ENCODE data around the gene ARHGDIG. TPM values are rescaled to one million over a fixed set of nuclear protein-coding genes. Genes with fewer than 3 reads are reported as not detected.

ARHGDIG gene
- total RNA-seq, 4 donors from 2014 or later = 1.4 to 3.5 (median 1.8) TPM; not detected in 1

DNA sequence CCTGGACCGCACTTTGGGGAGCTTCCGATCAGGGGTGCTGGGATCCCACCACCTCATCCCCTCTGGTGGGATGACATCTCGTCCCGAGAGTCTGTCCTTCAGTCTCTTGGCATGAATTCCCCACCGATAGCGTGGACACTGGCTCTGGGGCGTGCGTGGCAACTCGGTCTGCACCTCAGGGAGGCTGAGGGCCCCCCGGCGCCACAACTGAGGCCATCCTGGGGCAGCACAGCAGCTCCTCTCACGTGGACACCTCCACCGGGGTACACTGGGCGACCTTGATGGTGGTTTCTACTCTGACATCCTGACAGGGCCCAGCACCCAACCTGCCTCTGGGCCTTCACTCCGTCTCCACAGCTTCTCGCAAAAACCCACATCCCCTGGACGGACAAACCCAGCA is 11.1 kb downstream of the ARHGDIG start:
- in situ Hi-C loops (cut with MboI; ENCODE audit: low sequenced_read_pairs in 4 of 4) (no loop called here), intact Hi-C loops (cut with DNase I; ENCODE audit: low total_unique reads) (no loop called here)
- Histone ChIP-seq H3K27me3 (no peaks in the 10 kb centered on the region), H3K4me3 (no peak overlapping the region), H3K4me1 (no peaks in the 10 kb centered on the region), H3K27ac (no peak overlapping the region), H3K36me3 (peaks cover 0 to 53% of the 10 kb centered on the region in 2 donors), H3K9me3 (no peaks in the 10 kb centered on the region)
- DNase-seq = no peak
- ATAC-seq = no peak
- TF ChIP-seq, protein P1, sequence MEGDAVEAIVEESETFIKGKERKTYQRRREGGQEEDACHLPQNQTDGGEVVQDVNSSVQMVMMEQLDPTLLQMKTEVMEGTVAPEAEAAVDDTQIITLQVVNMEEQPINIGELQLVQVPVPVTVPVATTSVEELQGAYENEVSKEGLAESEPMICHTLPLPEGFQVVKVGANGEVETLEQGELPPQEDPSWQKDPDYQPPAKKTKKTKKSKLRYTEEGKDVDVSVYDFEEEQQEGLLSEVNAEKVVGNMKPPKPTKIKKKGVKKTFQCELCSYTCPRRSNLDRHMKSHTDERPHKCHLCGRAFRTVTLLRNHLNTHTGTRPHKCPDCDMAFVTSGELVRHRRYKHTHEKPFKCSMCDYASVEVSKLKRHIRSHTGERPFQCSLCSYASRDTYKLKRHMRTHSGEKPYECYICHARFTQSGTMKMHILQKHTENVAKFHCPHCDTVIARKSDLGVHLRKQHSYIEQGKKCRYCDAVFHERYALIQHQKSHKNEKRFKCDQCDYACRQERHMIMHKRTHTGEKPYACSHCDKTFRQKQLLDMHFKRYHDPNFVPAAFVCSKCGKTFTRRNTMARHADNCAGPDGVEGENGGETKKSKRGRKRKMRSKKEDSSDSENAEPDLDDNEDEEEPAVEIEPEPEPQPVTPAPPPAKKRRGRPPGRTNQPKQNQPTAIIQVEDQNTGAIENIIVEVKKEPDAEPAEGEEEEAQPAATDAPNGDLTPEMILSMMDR (IDR thresholded peaks at IDR 0.05 in 4 of 5, conservative IDR thresholded peaks at IDR 0.05 in 1 of 5) = no peak
- no peak for TF ChIP-seq POLR2A (IDR thresholded peaks at IDR 0.05)

DNA sequence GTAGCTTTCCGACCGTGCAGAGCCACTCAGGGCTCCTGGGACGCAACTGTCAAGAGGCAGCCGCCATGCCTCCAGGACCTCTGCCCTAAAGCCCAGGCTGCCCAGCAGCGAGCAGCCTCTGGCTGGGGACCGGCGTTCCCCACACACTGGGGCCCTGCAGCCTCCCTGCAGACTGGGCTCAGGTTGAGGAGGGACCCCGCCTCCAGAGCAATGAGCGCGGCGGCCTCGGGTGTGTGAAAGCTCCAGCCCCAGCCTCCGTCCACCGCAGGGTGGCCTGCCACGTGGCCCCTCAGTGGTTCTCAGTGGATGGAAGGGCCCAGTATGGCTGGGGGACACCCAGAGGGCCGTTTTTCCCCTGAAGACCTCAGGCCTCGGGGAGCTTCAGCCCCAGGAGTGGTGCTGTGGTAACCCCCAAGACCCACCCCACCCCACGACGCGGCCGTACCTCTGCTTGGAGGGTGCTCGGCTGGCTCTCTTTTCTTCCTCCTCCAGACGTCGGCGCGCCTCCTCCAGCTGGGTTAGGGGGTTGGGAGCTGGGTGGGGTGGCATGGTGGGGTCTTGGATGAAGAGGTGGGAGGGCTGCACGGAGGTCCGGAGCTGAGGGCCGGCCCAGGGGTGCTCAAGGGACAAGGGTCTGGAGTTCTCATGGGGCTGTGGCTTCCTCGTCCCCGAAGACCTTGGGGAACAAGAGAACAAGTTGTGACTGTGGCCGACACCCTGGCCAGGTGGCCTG is 12.8 kb downstream of the ARHGDIG start:
- no peak overlapping the region for H3K27ac ChIP-seq
- no peaks in the 10 kb centered on the region for H3K9me3 ChIP-seq
- no peaks in the 10 kb centered on the region for H3K4me1 ChIP-seq
- in situ Hi-C loops (cut with MboI; ENCODE audit: low sequenced_read_pairs in 4 of 4) = no loop called here
- ATAC-seq (no peak), DNase-seq (no peak)
- H3K27me3 ChIP-seq = no peaks in the 10 kb centered on the region
- TF ChIP-seq, protein P1 (IDR thresholded peaks at IDR 0.05 in 4 of 5, conservative IDR thresholded peaks at IDR 0.05 in 1 of 5) = no peak
- TF ChIP-seq POLR2A (IDR thresholded peaks at IDR 0.05) = no peak
- intact Hi-C loops (cut with DNase I; ENCODE audit: low total_unique reads) = no loop called here
- H3K36me3 ChIP-seq = peaks cover 0 to 56% of the 10 kb centered on the region in 2 donors
- H3K4me3 ChIP-seq = no peak overlapping the region

DNA sequence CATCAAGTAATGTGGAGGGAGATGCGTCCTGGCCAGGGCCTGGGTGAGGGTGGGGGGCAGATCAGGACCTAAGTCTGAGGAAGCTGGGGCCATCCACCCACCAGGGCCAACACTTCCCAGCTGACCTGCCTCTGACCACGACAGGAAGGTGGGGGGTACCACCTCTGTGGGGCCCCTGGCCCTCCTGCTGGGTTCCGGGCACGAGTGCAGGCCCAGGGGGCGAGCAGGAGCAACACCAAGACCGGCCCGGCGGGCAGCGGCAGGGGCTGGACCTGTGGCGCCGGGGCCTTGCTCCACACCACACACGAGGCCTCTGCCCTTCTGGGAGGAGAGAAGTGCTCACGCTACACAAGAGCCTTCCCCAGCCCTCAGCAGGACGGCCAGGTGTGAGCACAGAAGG is 15.9 kb downstream of the ARHGDIG start:
- no peaks in the 10 kb centered on the region for H3K4me1 ChIP-seq
- H3K27me3 ChIP-seq = no peaks in the 10 kb centered on the region
- DNase-seq (no peak), ATAC-seq (no peak)
- peaks cover 0 to 43% of the 10 kb centered on the region in 2 donors for H3K36me3 ChIP-seq
- no peaks in the 10 kb centered on the region for H3K9me3 ChIP-seq
- intact Hi-C loops (cut with DNase I; ENCODE audit: low total_unique reads) (no loop called here), in situ Hi-C loops (cut with MboI; ENCODE audit: low sequenced_read_pairs in 4 of 4) (no loop called here)
- H3K27ac ChIP-seq = no peak overlapping the region
- no peak overlapping the region for H3K4me3 ChIP-seq
- TF ChIP-seq POLR2A (IDR thresholded peaks at IDR 0.05) = no peak
- TF ChIP-seq, protein P1 (IDR thresholded peaks at IDR 0.05 in 4 of 5, conservative IDR thresholded peaks at IDR 0.05 in 1 of 5) = no peak

DNA sequence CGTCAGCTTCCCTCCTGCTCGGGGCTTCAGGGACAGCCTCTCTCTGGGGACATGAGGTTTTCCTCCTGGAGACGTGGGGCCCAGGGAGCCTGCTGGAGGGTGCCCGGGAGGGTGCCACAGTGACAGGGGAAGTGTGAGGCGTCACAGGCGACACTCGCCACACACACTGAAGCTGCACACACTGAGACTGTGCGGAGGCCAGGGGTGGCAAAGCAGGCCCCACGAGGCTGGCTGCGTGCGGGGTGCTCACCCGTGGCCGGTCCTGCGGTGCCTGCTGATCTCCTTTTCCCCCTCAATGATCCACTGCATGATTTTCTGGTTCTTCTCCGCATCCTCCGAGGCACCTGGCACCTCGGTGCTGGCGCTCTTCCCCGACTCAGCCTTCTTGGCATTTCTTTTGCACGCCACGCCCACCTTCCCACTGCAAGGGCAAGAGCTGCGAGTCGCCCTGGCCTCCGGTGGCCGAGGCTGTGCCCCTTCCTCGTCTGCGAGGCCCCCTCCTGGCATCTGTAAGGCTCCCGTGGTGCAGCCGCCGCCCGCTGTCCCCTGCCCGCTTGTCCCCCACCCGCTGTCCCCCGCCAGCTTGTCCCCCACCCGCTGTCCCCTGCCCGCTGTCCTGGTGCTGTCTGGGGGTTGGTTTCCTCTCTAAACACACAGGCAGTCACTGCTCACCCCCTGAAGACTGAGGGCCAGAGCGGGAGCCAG is 16.6 kb downstream of the ARHGDIG start:
- intact Hi-C loops (cut with DNase I; ENCODE audit: low total_unique reads) (no loop called here), in situ Hi-C loops (cut with MboI; ENCODE audit: low sequenced_read_pairs in 4 of 4) (no loop called here)
- Histone ChIP-seq H3K9me3 (no peaks in the 10 kb centered on the region), H3K4me1 (no peaks in the 10 kb centered on the region), H3K36me3 (peaks cover 0 to 37% of the 10 kb centered on the region in 2 donors), H3K27me3 (no peaks in the 10 kb centered on the region), H3K27ac (no peak overlapping the region), H3K4me3 (no peak overlapping the region)
- no peak for DNase-seq
- TF ChIP-seq, protein P1 (IDR thresholded peaks at IDR 0.05 in 4 of 5, conservative IDR thresholded peaks at IDR 0.05 in 1 of 5) = no peak
- TF ChIP-seq POLR2A (IDR thresholded peaks at IDR 0.05) = no peak
- no peak for ATAC-seq

Data from gastrocnemius medialis (tissue), 4 donors.